NCI-H2107 (cell line): ENCODE data around the gene COL27A1.

Experiments used
- DNase-seq: peaks from one replicate; lab custom pipeline; 2025; lab: John Stamatoyannopoulos, UW

Gene COL27A1

GRCh38 chr9:114228016-114228808 lies 72.9 kb downstream of the COL27A1 start:
- no peak for DNase-seq

GRCh38 chr9:114229295-114229694 lies 74.0 kb downstream of the COL27A1 start:
- no peak for DNase-seq

DNA sequence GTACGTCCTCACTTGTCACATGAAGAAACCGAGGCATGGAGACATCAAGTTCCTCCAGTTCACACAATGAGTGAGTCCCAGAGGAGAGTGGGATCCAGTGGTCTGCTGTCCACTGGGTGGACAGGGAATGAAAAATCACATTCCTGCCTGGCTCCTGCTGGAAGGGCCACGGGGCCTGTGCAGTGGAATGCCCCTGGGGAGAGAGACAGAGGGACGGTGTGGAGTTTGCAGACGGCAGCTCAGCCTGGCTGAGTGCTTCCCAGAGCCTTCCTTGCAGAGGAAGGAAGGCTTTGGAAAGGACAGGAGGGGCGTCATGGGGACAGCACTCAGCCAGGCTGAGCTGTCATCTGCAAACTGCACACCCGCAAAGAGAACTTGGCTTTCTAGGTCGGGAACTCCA lies 74.7 kb downstream of the COL27A1 start:
- no peak for DNase-seq

DNA sequence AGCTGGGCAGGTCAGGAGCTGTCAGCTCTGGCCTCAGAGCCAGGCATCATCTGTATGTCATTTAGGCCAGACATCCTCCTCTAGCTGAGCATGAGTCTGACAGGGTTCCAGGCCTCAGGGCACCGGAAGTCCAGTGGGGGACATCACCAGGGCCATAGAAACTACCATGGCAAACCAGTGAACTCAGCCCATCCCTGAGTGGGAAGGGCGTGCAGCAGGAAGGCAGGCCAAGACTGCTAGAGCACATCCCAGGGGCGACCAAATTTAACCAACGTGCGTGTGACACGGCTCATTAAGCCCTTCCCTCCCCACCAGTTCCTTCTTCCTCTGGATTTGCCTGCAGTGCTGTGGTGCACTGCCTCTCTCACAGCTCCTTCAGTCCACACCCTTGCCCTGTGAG lies 75.9 kb downstream of the COL27A1 start:
- DNase-seq, result no peak

DNA sequence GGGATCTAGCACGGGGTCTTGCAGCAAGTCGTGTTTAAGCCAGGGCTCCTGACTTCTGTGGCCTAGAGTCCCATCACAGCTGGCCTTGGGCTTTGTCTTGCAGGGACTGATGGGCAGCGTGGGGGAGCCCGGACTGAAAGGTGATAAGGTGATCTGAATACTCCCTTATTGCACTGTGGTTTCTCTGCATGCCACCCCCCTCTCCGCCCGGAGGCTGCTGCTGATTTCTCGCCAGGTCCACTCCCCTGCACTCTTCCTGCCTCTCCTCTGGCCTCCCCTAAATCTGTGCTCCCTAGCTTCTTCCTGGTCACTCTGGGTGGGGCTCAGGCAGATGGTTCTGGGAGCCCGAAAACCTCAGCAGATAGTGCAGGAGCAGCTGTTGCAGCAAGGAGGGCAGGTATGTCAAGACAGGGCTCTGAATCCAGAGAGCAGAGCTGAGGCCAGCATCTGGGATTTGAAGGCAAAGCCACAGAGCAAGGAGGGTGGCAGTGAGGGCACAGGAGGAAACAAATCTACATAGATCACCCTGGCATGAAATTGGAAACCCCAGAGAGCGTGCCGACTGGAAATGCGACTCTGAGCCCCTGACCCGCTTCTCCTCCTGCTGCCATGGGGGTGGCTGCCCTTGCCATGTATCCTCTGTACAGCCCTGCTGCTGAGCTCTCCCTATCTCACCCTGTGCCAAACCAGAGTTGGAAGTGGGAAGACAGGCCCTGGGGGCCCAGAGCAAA lies 76.5 kb downstream of the COL27A1 start:
- no peak for DNase-seq

DNA sequence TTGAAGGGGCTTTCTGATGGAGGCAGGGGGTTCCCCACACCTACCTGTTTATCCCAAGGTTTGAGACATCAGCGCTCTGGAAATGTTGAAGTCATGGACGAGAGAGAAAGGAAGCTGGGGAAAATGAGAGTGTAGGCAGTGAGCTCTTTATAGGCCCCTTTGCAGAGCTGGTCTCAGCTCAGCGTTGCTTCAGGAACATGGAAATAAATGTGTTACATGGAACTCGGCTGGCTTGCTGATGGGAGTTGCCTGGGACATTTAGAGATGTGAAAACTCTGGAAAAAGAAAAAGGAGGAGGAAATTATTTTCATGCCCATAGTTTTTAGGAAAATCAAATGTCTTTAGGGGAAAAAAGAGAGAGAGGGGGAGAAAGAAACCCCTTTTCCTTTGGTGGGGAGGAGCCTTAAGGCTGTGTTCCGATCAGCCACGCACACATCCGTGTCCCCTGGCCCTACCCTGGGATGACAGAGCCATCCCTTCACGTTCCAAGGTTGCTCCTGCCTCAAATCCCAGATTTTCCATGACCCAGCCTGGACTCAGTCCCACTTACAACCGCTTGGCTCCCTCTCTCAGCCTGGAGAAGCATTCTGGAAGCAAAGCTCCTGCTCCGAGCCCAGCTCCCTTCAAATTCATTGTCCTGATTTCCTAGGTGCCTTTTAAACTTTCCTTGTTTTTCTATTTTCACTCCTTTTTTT lies 78.3 kb downstream of the COL27A1 start:
- no peak for DNase-seq

DNA sequence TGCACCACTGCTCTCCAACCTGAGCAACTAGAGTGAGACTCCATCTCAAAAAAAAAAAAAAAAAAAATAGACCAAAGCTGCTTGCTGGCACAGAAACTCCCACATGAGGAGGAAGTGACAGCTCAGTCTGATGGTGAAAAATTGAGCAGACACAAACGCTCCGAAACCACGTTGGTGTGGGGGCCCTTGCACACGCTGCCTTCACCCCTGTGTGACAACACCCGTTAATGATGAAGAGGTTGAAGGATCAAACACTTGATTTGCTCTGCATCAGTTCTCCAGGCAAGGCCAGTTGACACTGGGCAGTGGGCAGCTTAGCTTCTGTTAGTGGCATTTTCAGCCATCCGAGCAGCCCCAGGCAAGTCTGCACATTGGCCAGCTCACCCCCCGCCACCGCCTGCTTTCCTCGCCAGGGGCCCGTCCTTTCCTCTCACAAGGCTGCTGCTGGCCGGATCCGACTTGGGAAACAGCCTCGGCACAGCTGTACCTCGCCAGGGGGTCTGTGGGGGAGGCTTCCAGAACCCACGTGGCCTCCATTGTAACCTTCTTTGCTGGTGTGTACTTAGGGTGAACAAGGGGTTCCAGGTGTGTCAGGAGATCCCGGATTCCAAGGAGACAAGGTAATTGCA lies 79.8 kb downstream of the COL27A1 start:
- DNase-seq, result no peak

DNA sequence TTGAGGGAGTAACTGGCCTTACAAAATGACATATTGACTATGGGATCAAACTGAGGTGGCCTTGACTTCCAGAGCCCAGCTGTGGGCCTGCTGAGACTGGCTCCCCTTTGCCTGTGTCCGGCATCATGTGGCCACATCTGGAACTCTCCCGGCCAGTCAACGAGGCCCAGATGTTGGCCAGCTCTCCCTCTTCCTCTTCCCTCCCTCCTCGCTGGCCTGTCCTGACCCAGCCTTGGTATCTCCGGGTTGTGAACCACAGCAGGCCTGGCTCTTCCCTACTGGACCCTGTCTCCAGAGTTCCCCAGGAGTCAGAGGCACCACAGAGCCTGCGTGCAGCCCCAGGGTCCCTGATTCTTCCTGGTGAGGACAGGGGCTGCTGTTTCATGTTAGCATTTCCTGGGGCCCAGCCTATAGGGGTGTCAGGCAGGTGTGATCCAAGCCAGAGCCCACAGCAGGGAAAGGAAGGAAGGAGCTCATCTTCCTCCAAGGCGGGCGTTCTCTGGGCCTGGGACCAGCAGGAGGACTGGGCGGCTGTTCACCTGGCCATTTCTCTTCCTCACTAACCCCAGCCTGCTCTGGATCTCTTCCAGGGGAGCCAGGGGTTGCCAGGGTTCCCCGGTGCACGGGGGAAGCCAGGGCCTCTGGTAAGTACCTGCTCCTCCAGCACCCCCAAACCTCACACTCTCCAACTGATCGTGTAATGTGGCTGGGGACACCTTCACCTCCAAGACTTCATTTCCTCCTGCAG lies 81.2 kb downstream of the COL27A1 start:
- DNase-seq, result no peak

- DNase-seq, result no peak
These were observed 81.9 kb downstream of the COL27A1 start for GRCh38 chr9:114237247-114237646.

DNA sequence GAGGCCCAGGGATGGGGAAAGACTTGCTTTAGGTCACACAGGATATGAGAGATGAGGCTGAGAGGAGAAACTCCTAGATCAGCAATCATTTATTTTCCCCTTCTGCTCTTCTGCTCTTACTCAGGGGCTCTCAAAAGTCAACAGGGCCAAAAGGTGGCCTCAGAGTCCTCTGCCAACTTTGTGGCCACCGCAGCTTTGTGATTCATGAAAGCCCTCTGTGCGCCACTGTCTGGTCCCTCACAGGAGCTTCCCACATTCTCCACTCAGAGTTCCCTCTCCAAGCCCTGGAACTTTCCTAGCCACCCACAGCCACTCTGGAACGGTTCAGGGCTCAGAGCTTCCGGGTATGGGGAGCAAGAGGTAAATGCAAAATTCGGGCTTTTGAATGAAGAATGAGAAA lies 82.4 kb downstream of the COL27A1 start:
- DNase-seq, result no peak

DNA sequence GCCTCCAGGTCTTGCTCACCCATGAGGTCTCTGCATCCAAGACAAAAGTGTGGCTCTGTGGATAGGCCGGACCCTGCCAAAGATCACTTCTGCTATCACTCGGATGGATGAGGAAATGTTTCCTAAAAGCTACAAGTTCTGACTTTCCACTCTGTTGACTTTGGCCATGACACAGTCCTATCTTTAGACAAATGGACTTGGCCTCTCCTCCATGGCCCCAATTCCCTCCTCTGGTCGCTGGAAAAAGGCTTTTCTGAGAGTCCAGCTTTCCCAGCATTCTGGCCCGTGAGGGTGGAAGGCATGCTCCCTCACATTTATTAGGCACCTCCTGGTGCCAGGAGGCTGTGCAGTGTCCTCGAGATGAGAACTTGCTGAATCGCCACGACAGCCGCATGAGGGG lies 83.1 kb downstream of the COL27A1 start:
- no peak for DNase-seq

GRCh38 chr9:114238891-114239875 lies 83.8 kb downstream of the COL27A1 start:
- DNase-seq, result no peak

- DNase-seq, result no peak
These were observed 84.9 kb downstream of the COL27A1 start for GRCh38 chr9:114240216-114240615.

DNA sequence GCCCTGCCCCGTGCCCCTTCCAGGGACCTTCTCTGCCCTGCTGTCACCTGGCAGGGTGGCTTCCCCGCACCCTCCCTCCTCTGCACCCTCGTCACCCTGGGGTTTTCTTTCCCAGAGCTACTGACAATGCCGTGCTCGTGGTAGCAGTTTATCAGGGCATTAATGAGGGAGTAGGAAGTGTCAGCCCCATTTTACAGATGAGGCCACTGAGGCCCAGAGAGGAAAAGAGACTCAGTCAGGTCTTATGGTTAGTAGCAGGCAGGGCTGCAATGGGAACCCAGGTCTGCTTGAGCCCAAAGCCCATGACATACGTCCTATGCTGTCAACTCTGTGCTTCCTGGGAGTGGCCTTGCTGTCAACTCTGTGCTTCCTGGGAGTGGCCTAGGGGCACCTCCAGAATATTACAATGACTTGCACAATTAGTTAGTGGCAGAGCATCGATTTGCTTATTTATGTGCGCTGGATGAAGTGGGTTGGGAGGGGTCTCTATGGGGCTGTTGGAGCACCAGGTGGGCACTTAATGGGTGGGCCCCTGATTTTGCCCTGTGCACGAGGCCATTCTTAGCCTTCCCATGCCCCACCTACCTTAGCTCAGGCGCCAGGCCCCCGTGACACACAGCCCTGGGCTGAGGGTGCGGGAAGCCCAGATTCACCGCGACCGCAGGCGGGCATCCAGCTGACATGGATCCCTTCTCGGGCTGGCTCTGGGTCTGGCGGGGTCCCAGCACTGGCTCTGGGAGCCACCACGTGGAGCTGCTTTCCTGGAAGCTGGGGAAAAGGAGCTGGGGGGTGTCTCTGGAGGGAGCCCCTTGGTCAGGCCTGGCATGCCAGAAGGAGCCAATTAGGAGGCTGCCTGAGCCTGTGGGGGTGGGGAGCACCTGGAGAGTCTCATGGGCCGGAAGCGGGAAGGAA lies 85.6 kb downstream of the COL27A1 start:
- no peak for DNase-seq

- no peak for DNase-seq
These were observed 87.5 kb downstream of the COL27A1 start for GRCh38 chr9:114242837-114243236.

DNA sequence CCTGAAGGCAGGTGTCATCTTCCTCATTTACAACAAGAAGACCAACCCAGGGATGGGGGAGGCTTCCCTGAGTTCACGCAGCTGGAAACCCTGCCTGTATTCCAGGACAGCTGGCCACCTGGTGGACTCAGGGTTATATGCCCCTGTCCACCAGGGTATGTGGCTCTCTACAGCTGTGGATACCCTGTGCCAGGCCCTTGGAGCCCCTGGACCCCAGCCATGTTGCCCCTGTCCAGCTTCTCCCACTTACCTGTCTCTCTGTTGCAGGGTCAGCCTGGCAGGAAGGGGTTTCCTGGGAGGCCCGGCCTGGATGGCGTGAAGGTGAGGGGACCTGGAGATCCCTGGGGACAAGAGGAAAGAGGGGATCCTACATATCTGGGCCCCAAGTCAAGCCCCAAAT lies 87.9 kb downstream of the COL27A1 start:
- DNase-seq, result no peak

- DNase-seq, result no peak
These were observed 89.2 kb downstream of the COL27A1 start for GRCh38 chr9:114244570-114244969.

- no peak for DNase-seq
These were observed 91.2 kb downstream of the COL27A1 start for GRCh38 chr9:114246558-114246957.

DNA sequence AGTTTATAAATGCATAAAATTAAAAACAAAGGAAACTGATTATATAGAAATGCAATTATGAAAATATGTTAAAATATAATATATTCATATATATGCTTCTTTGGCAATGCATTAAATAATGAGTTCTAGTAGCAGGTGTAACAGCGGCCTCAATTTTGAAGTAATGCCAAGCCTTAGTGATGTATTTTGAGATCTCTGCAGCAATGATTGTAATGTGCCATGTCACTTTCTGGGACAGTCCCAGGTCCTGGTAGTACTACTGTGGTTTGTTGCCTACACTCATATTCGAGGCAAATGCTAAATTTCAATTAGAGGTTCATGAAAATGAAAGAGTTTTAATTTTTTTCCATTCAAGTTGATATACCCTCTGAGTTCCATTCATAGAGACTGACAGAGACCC lies 91.7 kb downstream of the COL27A1 start:
- DNase-seq, result no peak
